ENCODE results near the gene SLC8A1. TPM values are rescaled to one million over a fixed set of nuclear protein-coding genes. Genes with fewer than 3 reads are reported as not detected.

Gene SLC8A1
- total RNA-seq, 1 donor from 2014 or later = 30.6 TPM

DNA sequence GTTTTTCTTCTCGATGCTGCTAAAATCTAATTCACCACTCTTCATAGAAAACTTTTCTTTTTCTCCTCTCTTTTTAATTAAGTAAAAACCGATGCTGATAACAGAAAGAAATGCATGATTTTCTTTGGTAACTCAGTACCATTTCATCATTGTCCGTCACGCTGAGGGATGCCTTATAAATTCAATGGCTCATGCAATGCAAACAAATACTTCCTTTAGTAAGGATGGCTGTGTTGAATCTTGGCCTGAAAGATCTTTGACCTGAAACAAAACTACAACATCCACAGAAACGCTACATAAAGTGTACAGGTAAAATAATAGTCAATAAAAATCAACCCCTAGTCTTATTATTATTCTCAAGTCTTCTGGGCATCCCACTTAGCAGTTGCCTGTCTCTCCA, 261.4 kb downstream of the SLC8A1 start:
- no peak for DNase-seq

DNA sequence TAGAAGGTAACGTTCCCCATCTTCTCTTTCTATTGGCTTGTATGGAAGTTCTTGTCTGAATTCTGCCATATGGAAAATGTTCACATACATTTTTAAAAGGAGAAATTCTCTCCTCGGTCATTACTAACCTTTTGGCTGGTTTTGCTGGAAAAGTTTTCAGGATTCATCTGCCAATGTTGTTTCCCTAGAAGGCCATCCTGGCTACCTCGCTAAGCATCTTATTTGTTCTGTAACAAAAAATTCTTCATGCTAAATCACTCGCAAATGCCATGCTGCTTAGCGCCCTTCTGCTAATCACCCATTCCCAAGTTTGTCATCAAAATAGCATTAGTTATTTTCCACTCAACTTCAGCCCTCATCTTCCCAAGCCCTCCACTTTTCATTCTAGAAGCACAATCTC, 262.0 kb downstream of the SLC8A1 start:
- peak; percentile 73 for DNase-seq

- no peak for DNase-seq
These were observed 264.8 kb downstream of the SLC8A1 start for GRCh38 chr2:40187054-40187453.

DNA sequence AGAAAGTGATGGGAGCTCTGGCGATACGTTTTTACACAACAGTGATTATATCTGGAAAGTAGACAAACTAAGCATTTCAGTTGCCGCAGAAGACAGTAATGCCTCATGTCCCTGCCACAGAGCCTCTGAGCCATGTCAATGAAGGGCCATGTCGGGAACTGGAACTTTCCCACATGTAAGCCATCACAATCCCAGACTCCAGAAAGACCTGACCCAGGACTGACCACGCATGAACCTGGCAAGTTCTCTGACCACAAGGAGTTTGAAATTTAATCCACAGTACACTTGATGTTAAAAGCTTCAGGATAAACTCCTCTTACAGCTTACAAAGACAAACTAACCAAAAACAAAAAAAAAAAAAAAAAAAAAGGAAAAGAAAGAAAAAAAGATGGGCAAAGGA, 267.3 kb downstream of the SLC8A1 start:
- DNase-seq = no peak

- no peak for DNase-seq
These were observed 270.0 kb downstream of the SLC8A1 start for GRCh38 chr2:40181855-40182254.

- DNase-seq = peak; percentile 40
These were observed 272.1 kb downstream of the SLC8A1 start for GRCh38 chr2:40179801-40180200.

DNA sequence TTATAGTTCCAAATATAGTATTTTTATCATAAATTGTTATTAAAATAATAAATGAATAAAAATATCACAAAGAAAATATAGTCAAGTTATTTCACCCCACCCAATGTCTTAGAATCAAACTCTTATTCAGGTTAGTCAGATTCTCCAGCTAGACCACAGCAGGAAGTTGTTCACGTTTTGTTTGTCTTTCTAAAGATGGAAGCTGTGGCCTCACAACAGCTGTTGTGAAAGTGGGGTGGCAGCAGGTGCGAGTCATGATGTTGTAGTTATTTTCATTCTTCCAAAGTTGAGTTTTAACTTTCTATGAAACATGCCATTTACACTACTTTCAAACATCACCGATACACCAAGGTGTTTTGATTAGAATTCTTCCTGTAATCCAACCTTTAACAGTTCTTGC, 272.9 kb downstream of the SLC8A1 start:
- no peak for DNase-seq

DNA sequence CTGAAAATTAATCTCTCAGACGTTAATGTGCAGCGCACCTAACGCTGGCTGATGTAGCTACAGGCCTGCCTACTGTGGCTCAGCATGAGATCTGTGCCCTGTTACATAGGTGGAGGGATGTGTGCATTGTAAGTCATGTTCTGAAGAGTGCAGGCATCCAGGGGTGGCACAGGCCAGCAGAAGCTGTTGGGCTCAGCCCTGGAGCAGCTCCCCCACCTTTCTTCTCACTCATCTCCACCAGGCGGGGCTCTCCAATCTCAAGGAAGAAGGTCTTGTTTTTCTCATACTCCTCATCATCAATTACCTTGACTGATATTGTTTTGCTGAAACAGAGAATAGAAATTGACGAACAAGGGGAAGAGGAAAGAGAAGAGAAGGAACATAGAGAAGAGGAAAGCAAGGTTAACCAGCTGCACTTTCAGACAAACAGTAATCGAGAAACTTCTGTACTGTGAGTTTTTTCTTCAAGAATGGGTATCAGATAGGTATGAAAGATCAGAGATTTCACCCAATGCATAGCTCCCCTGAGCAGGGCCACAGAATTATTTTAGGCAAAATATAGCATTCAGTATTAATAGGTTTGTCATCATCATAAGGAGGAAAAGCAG, 273.6 kb downstream of the SLC8A1 start:
- no peak for DNase-seq

DNA sequence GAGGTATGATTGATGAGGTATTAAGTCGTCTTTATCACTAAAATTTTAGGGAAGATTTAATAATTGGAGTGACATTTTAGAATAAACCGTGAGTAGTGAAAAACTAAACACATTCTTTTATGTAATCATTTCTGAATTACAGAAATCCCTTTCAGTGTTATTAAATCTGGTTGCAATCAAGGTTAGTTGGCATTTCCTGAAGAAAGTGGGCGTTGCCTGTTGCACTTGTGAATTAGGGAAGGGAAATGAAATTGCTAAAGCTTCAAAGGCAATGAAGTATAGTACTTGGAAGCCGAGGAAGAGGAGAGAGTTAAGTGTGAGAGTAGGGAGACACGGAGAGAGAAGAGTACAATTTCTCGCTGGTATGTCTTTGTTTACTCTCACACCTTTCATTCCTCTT, 274.5 kb downstream of the SLC8A1 start:
- no peak for DNase-seq

DNA sequence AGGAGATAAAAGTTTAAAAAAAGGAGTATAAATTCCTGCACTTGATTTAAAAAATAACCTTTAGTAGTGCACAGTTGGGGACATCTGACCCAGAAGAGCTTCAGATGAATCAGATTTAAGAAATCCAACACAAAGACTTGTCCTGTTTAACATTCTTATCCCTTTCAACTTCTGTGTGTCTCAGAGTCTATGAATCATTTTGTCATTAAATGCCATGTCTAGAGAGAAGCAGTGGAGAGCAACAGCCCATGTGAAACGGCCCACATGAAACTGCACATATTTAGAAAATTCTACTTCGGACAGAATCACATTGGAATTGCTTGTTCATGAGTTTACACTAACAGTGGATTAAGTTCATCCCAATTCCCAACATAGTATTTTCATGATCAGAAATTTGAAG, 278.6 kb downstream of the SLC8A1 start:
- no peak for DNase-seq

DNA sequence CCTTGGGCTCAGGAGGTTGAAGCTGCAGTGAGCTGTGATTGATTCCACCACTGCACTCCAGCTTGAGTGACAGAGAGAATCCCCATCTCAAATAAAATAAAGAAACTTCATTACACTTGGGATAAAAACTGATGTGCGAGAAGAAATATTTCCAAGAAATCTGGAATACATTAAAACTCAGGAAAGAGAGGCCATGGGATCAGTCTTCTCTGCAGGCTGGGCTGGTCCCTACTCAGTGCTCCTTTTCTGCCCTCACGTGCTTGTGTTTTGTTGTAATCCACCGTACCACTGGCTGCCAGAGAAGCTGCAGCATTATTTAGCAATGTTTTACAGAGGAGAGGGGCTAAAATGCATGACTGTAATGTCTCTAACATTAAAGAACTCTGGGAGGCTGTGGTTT, 282.0 kb downstream of the SLC8A1 start:
- DNase-seq = no peak

DNA sequence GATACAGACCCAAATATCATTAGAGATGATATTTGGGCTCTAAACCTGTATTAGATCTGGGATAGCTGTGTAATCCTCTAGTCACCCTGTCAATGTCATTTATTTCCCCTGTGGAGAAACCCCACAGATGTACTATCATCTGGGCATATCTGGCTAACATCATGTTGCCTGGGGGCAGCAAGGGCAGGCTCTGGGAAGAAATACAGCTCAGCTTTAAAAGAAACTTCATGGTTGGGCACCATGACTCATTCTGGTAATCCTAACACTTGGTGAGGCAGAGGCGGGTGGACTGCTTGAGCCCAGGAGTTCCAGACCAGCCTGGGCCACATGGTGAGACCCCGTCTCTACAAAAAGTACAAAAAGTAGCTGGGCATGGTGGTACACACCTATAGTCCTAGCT, 282.5 kb downstream of the SLC8A1 start:
- no peak for DNase-seq

DNA sequence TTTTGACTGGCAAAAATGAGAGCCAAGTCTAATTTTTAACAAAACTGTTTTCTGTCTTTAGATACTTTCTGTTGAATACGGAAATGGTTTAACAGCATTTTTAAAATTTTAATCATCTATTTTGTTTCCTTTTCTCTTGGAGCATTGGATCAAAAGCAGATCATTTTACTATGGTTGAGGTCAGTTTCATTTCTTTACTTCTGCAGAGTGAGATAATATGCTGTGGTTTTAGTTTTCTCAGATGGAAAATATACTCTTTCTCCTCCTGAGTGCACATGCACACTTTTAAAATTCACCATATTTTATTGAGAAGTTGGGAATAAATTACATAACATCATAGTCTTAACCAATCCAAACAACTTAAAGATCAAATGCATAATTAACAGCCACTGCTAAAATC, 283.3 kb downstream of the SLC8A1 start:
- no peak for DNase-seq

DNA sequence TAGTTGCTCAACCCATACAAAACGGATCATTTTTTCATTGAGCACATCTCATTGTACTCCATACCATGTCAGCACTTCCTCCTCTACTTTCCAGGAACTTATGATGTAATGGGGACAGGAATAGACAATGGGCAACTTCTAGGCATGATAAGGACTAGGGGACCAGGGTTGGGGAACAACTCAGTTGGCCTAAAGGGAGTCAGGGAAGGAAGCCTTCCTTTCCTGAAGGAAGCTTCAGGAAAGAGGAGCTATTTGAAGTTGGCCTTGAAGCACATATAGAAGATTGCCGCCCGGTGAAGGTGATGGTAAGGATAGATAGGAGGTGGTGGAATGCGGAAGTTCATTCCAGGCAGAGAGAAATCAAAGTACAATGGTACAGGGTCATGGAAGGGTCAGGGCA, 283.9 kb downstream of the SLC8A1 start:
- no peak for DNase-seq

GRCh38 chr2:40166006-40166405, 285.9 kb downstream of the SLC8A1 start:
- no peak for DNase-seq

DNA sequence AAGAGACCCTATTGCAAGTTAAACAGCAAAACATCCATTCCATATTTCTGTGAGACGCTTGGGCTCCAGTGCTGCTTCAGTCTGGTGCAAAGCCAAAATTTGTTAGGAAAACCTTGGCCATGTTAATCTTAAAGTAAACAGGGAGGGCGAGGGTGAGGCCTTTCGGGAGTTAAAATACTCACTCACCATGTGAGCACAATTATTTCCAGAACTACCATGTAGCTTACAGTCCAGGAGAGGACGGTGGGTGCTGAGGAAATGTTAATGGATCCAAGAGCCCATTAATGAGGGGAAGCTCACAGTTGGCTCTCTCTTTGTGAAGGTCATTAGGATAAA, 286.4 kb downstream of the SLC8A1 start:
- DNase-seq = no peak

GRCh38 chr2:40164736-40165508, 287.0 kb downstream of the SLC8A1 start:
- peak; percentile 72 for DNase-seq

GRCh38 chr2:40161986-40162385, 289.9 kb downstream of the SLC8A1 start:
- no peak for DNase-seq

DNA sequence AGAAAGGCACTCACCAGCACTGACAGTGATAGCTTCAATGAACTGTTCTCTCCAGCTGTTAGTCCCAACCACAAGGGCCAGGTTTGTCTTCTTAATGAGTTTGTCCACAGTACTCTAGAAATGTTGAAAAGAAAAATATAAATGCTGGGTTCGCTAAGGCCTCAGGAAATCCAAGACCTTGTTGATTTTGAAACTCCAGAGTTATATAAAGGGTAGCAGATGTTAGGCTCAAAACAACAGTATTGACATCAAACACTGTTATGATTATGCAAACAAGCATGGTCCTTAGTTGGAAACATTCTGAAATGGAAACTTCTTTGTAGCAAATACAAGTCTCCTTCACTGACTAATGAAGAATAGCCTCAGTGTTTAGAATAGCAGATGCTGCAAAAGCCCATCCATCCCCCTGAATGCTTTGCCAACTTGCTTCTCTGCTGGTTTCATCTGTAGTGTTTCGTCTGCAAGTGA, 291.1 kb downstream of the SLC8A1 start:
- peak; percentile 76 for DNase-seq

GRCh38 chr2:40159333-40159732, 292.6 kb downstream of the SLC8A1 start:
- DNase-seq = no peak

DNA sequence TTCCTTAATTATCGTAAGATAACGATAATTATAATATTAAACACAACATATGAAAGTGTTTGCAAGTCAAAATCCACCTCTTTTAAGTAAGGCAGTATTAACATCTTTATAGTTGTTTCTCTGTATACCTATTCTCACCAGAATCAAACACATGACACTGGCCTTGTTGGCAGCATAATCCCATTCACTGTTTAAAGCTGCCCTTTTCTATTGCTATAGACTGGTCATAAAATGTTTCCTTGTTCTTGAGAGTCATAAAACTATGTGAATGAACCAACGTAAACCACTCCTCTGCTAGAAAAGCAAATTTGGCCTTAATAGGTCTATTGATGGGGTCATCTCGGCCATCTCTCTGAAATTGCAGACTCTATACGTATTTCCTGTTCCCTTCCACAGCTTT, 293.1 kb downstream of the SLC8A1 start:
- no peak for DNase-seq

- no peak for DNase-seq
These were observed 296.2 kb downstream of the SLC8A1 start for GRCh38 chr2:40155728-40156127.

DNA sequence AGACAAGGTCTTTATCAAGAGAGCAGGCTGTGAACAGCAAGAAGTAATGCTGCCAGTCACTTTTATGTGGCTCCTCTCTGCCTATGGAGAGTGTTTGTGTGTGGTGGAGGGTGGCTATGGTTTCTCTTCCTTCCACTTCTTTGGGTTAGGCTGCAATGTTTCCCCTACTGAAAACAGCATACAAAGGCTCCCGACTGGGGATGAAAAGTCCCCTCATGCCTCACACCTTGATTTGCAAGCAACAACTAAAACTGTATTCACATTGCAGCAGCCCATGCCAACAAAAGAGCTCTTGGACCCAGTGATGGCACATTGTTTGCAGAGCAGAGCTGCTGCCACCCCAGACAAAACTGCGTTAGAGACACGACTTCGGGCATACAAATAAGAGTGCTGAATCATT, 301.6 kb downstream of the SLC8A1 start:
- DNase-seq = no peak

- DNase-seq = no peak
These were observed 303.6 kb downstream of the SLC8A1 start for GRCh38 chr2:40148334-40148733.

Measured in tongue (tissue), 2 donors.